Right lobe of liver (tissue), 6 donors: Measurements from ENCODE around the gene ABL1. TPM values are rescaled to one million over a fixed set of nuclear protein-coding genes. Genes with fewer than 3 reads are reported as not detected.
A peak's percentile ranks its signal among the peaks of the same experiment; 100 is the strongest.

Experiments
- ATAC-seq, 4 donors: fragments of 200-7000 bp; cut with Tn5 transposase; one replicate each; pipeline ENCODE4 v1.9.1; 2020; ENCODE audit warnings: mild to moderate bottlenecking in 4 of 4, moderate library complexity in 4 of 4
- DNase-seq, 3 donors: peaks; one replicate each; pipeline ENCODE4 v3.0.0-alpha.2; 2020
- H3K27ac ChIP-seq, 3 donors: fragments of 200-600 bp; one replicate each; pipeline ENCODE4 v1.8.0; 2022
- H3K27me3 ChIP-seq, 2 donors: fragments of 200-600 bp; one replicate each; pipeline ENCODE4 v1.8.0; 2022
- H3K36me3 ChIP-seq, 4 donors: fragments of 200-600 bp; sonication (generic) in 1 of 4; one replicate each; pipeline versions ENCODE4 v1.5.1 to v1.8.0; 2017 to 2022; ENCODE audit warnings: control low read depth in 1 of 4
- H3K4me1 ChIP-seq, 4 donors: fragments of 200-600 bp; sonication (generic) in 1 of 4; one replicate each; pipeline versions ENCODE4 v1.5.1 to v1.8.0; 2017 to 2022; ENCODE audit warnings: control low read depth in 1 of 4
- H3K4me3 ChIP-seq, 3 donors: fragments of 200-600 bp; one replicate each; pipeline ENCODE4 v1.8.0; 2022
- H3K9me3 ChIP-seq, 4 donors: fragments of 200-600 bp; sonication (generic) in 1 of 4; one replicate each; pipeline versions ENCODE4 v1.5.1 to v1.8.0; 2017 to 2022; ENCODE audit warnings: control low read depth in 1 of 4
- POLR2A ChIP-seq: fragments of 450-650 bp; IDR thresholded peaks from one replicate; pipeline ENCODE4 v1.6.1; 2017; ENCODE audit warnings: antibody characterized with exemption, mild to moderate bottlenecking
- WGBS: methylation state at CpG from one replicate; pipeline ENCODE4 v1.1.6; 2018; ENCODE audit warnings: low coverage, low lambda C conversion rate; ENCODE audit not compliant: insufficient coverage; ENCODE audit errors: missing lambda C conversion rate; 5-methylcytosine and 5-hydroxymethylcytosine counted together
- intact Hi-C, 2 donors: fragments of 100-400 bp; cut with DNase I; formaldehyde crosslinking; loops; one replicate each; pipeline versions ENCODE4 v1.11.2 to v1.14.1; 2022
- total RNA-seq, 6 experiments: library from RNA; depleted of rRNA in 2 of 6; stranded (reverse); fragments of >200 nt in 2 of 6; fragmentation: NEBNext Ultra II Directional in 3 of 6; extraction: Animal tissue kit (Norgen Biotek cat#: 25700) in 3 of 6; gene quantifications; one replicate each; pipeline versions ENCODE4 v1.1.0 to v1.2.4, GENCODE V29; 2016 to 2023
- TF ChIP-seq, protein P1 (sequence below), 4 donors: fragments of 200-600 bp in 3 of 4; fragments of 450-650 bp in 1 of 4; IDR thresholded peaks; one replicate each; pipeline versions ENCODE4 v1.5.1 to v1.8.0; 2016 to 2022; ENCODE audit warnings: antibody characterized with exemption in 4 of 4, mild to moderate bottlenecking in 2 of 4
- donor health status: DM: no; HTN: yes; CAD: no.
- donor health status: DM: no; HTN: no; CAD: no.
- donor health status: DM: no; HTN: no; CAD: no.
- donor health status: DM: no; HTN: yes; CAD: no.
- donor health status: DM: no; HTN: yes; CAD: no.

The ABL1 gene
- total RNA-seq, 6 experiments from 2014 or later = 17.0 to 25.8 (median 18.8) TPM

DNA sequence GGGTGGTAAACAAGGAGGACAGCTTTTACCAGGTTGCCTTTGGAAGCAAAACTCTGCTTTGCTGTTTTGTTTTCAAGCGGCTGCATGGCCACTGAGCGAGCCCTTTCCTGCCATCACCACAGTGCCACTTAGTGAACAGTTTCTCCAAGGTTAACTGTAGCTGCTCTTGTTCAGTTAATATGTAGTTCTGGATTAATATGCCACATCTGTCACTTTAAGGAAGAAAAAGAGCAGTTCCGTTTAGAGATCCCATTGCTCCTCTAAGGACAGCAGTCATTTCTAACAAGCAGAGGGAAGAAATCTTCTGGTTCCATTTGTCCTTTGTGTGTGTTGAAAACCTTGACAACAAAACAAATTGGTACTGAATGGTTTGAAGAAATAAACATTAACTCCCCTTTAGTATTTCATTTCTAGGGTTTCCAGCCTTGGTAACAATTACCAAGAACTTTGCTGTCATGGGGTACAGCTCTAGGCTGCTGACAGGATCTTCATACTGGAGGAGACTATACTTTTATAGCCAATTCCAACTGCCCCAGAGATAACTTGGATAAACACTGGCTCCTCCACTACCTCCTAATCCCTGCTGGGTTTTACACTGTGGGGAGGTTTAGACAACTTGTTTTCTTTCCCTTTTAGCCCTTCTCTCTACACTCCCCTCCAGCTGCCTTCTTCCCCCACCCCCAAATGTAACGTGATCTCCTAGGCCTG, 10.3 kb upstream of the ABL1 start:
- no peaks in the 10 kb centered on the region for H3K27me3 ChIP-seq
- no peak overlapping the region for H3K27ac ChIP-seq
- ATAC-seq = peak; percentile 31 to 66 (median 52)
- H3K9me3 ChIP-seq = no peaks in the 10 kb centered on the region
- TF ChIP-seq POLR2A = no peak
- WGBS = 38% methylated on average over 4 of the region's 4 CpGs
- intact Hi-C loops = no loop called here
- no peaks in the 10 kb centered on the region for H3K36me3 ChIP-seq
- H3K4me3 ChIP-seq = no peak overlapping the region
- H3K4me1 ChIP-seq = peaks cover 0 to 3% (median 0%) of the 10 kb centered on the region in 4 donors
- DNase-seq = no peak

DNA sequence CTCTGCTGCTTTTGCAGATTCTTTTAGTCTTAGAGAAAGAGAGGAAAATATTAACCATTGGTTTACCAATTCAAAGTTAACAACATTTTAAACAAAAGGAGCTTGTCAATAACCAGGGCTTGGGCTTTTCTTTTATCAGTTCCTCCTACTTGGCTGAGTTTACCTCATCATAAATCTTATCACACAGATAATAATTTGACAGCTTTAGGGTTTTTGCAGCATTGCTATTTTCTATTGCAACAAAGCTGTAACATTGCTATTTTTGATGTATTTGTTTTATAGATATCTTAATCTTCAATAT, 9.8 kb upstream of the ABL1 start:
- TF ChIP-seq, protein P1, sequence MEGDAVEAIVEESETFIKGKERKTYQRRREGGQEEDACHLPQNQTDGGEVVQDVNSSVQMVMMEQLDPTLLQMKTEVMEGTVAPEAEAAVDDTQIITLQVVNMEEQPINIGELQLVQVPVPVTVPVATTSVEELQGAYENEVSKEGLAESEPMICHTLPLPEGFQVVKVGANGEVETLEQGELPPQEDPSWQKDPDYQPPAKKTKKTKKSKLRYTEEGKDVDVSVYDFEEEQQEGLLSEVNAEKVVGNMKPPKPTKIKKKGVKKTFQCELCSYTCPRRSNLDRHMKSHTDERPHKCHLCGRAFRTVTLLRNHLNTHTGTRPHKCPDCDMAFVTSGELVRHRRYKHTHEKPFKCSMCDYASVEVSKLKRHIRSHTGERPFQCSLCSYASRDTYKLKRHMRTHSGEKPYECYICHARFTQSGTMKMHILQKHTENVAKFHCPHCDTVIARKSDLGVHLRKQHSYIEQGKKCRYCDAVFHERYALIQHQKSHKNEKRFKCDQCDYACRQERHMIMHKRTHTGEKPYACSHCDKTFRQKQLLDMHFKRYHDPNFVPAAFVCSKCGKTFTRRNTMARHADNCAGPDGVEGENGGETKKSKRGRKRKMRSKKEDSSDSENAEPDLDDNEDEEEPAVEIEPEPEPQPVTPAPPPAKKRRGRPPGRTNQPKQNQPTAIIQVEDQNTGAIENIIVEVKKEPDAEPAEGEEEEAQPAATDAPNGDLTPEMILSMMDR (IDR thresholded peaks at IDR 0.05) = no peak
- TF ChIP-seq POLR2A = no peak
- Histone ChIP-seq H3K36me3 (no peaks in the 10 kb centered on the region), H3K27ac (no peak overlapping the region), H3K27me3 (no peaks in the 10 kb centered on the region), H3K9me3 (no peaks in the 10 kb centered on the region), H3K4me1 (peaks cover 0 to 3% (median 0%) of the 10 kb centered on the region in 4 donors), H3K4me3 (no peak overlapping the region)
- ATAC-seq = no peak
- no peak for DNase-seq
- intact Hi-C loops = no loop called here

DNA sequence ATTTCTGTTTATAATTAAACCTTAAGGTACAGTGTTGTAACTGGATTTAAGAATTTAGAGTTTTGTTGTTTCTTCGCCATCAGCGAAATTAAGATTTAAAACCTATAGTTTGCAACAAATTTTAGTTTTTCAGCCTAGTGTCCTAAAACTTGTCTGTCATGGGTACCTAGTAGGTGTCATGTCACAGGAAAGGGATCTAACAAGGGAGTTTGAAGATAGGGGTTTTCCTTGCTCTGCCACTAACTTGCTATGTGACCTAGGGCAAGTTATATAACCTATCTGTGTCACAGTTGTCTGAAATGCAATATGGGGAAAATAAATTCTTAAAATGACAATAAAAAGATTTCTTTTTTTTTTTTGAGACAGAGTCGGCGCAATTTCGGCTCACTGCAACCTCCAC, 9.2 kb upstream of the ABL1 start:
- DNase-seq (no peak), ATAC-seq (no peak)
- H3K4me3 ChIP-seq = no peak overlapping the region
- H3K27ac ChIP-seq = no peak overlapping the region
- peaks cover 0 to 3% (median 0%) of the 10 kb centered on the region in 4 donors for H3K4me1 ChIP-seq
- no peaks in the 10 kb centered on the region for H3K9me3 ChIP-seq
- no peaks in the 10 kb centered on the region for H3K27me3 ChIP-seq
- 90% methylated on average over 5 of the region's 5 CpGs for WGBS
- intact Hi-C loops = no loop called here
- H3K36me3 ChIP-seq = no peaks in the 10 kb centered on the region
- no peak for TF ChIP-seq POLR2A
- TF ChIP-seq, protein P1 (IDR thresholded peaks at IDR 0.05) = no peak

DNA sequence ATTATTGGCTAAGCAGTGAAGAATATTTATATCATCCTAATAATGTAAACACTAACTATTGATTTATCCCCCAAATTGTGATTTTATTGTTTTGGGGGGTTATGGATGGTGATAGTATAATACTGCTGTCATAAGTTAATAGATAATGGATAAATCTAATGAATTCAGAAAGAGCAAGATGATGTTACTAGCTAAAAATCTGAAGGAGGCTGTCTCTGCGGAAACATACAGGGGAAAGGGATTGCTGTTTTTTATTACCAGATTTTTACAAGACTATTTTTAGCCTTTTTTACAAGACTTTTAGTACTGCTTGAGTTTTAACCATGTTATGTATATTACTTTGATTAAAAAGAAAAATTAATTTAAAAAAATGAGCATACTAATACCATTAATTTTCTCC, 5.3 kb upstream of the ABL1 start:
- TF ChIP-seq, protein P1 (IDR thresholded peaks at IDR 0.05) = no peak
- no peak for TF ChIP-seq POLR2A
- H3K4me1 ChIP-seq = peaks cover 0 to 15% (median 9%) of the 10 kb centered on the region in 4 donors
- WGBS = 82% methylated on average over 1 of the region's 1 CpG

DNA sequence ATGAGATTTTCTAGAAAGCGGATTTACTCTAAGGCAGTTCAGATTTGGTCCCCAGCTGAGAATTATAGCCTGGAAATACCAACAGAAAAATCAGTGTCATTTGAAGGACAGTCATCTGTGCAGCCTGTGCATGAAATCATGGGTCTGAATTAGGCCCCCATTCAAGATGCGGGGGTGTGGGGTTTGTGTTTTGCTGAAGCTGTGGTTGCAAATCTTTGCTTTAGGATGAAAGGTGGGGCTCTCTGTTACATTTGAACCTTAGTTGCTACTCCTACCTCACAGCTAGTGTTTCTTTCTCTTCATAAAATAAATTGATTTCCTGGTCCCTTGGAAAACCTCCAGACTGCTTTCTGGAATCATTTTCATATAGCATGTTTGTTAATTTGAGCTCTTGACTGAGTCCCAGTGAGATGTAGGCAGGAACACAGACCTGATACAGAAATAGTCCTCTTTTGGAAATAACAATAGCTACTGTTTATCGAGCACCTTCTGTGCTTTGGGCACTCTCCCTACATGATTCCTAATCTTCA, 4.8 kb upstream of the ABL1 start:
- ATAC-seq = no peak
- Histone ChIP-seq H3K27me3 (no peaks in the 10 kb centered on the region), H3K27ac (no peak overlapping the region), H3K4me1 (peaks cover 0 to 15% (median 9%) of the 10 kb centered on the region in 4 donors), H3K9me3 (no peaks in the 10 kb centered on the region), H3K36me3 (no peaks in the 10 kb centered on the region), H3K4me3 (no peak overlapping the region)
- intact Hi-C loops = no loop called here
- TF ChIP-seq POLR2A = no peak
- 90% methylated on average over 2 of the region's 3 CpGs for WGBS
- no peak for DNase-seq

More for the DNA sequence above, 5.3 kb upstream of the ABL1 start:
- intact Hi-C loops = no loop called here
- Histone ChIP-seq H3K27ac (no peak overlapping the region), H3K36me3 (no peaks in the 10 kb centered on the region), H3K4me3 (no peak overlapping the region), H3K27me3 (no peaks in the 10 kb centered on the region), H3K9me3 (no peaks in the 10 kb centered on the region)
- ATAC-seq (no peak), DNase-seq (no peak)
